Thymus (tissue), 11 donors: ENCODE data around the gene SLAMF7. TPM values are rescaled to one million over a fixed set of nuclear protein-coding genes. Genes with fewer than 3 reads are reported as not detected.

Source experiments
- DNase-seq, 9 donors: peaks; one replicate each; pipeline ENCODE4 v3.0.0-alpha.2; 2013; ENCODE audit warnings: low spot score in 9 of 9, low read depth in 6 of 9, missing footprints in 1 of 9
- H3K27ac ChIP-seq, 2 donors: one replicate each; pipeline ENCODE4 v1.5.1; 2013; ENCODE audit warnings: control low read depth in 1 of 2, low read depth in 1 of 2, low read length in 1 of 2, mild to moderate bottlenecking in 1 of 2, moderate library complexity in 1 of 2
- H3K27me3 ChIP-seq, 2 donors: one replicate each; pipeline ENCODE4 v1.5.1; 2013; ENCODE audit warnings: low read length in 1 of 2; ENCODE audit not compliant: control insufficient read depth in 2 of 2, insufficient read depth in 1 of 2
- H3K36me3 ChIP-seq, 2 donors: one replicate each; pipeline ENCODE4 v1.5.1; 2013; ENCODE audit warnings: low read length in 1 of 2, mild to moderate bottlenecking in 1 of 2, moderate library complexity in 1 of 2; ENCODE audit not compliant: control insufficient read depth in 2 of 2, insufficient read depth in 2 of 2
- H3K4me1 ChIP-seq, 2 donors: one replicate each; pipeline ENCODE4 v1.5.1; 2013; ENCODE audit warnings: low read length in 2 of 2; ENCODE audit not compliant: control insufficient read depth in 2 of 2, insufficient read depth in 2 of 2
- H3K4me3 ChIP-seq, 2 donors: one replicate each; pipeline ENCODE4 v1.5.1; 2013; ENCODE audit warnings: low read length in 2 of 2, control low read depth in 1 of 2, mild to moderate bottlenecking in 1 of 2
- H3K9me3 ChIP-seq, 2 donors: one replicate each; pipeline ENCODE4 v1.5.1; 2013; ENCODE audit warnings: low read length in 1 of 2, mild to moderate bottlenecking in 1 of 2; ENCODE audit not compliant: control insufficient read depth in 2 of 2, insufficient read depth in 1 of 2
- WGBS: extraction: QIAGEN DNeasy Blood & Tissue Kit; methylation state at CpG from one replicate; pipeline ENCODE4 v1.1.7; 2013; 5-methylcytosine and 5-hydroxymethylcytosine counted together
- polyA plus RNA-seq: library from polyadenylated mRNA; stranded (reverse); fragments of 200-250 nt; gene quantifications from one replicate; pipeline ENCODE4 v1.2.3, GENCODE V29; 2013
- total RNA-seq: library from RNA; stranded (reverse); fragments of 120-200 nt; gene quantifications from one replicate; pipeline ENCODE4 v1.2.4, GENCODE V29; 2013
- donor health status: healthy.

The SLAMF7 gene
- total and polyA plus RNA-seq, 2 donors, result 6.4 to 17.6 TPM

DNA sequence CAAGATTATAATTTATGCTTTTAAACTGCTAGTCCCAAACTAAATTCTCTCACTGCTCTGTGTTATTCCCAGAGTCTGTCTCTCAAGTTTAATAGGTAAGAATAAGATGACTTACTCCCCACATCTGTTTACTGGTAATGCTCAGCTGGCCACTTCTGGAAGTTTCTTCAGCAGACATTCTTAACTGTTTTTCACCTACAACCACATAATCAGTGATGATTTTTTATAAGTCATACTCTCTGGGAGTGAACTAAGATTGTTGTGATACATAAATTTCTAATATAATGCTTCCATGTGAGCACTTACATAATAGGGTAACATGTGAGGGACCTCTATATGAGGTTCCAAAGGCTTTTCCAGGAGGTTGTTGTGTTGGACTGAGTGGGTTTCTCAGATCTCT is 8.7 kb downstream of the SLAMF7 start:
- no peaks in the 10 kb centered on the region for H3K9me3 ChIP-seq
- no peak for DNase-seq
- peaks cover 31 to 45% of the 10 kb centered on the region in 2 donors for H3K4me1 ChIP-seq
- no peak overlapping the region for H3K27ac ChIP-seq
- H3K27me3 ChIP-seq, result no peaks in the 10 kb centered on the region
- H3K36me3 ChIP-seq, result no peaks in the 10 kb centered on the region
- H3K4me3 ChIP-seq, result no peak overlapping the region

DNA sequence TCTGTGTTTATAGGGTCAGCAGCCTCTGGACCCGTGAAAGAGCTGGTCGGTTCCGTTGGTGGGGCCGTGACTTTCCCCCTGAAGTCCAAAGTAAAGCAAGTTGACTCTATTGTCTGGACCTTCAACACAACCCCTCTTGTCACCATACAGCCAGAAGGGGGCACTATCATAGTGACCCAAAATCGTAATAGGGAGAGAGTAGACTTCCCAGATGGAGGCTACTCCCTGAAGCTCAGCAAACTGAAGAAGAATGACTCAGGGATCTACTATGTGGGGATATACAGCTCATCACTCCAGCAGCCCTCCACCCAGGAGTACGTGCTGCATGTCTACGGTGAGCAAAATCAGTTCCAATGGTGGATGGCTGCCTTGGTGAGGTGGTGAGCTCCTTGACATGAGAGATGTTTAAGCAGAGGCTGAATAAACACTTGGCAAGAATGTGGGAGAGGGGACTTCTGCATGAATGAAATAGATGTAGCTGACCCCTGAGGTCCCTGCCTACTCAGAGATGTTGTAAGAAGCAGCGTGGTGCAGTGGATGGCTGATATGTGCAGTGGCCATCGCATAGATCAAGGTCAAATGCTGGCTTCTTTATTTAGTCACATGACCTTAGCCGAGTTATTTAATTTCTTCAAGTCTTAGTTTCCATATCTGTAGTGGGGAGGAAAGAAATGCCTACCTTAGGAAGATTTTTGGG is 9.3 kb downstream of the SLAMF7 start:
- Histone ChIP-seq H3K4me1 (peaks cover 27 to 40% of the 10 kb centered on the region in 2 donors), H3K4me3 (no peak overlapping the region), H3K36me3 (no peaks in the 10 kb centered on the region), H3K9me3 (no peaks in the 10 kb centered on the region), H3K27ac (no peak overlapping the region), H3K27me3 (no peaks in the 10 kb centered on the region)
- DNase-seq, result no peak
- WGBS, result 97% methylated on average over 10 of the region's 10 CpGs

DNA sequence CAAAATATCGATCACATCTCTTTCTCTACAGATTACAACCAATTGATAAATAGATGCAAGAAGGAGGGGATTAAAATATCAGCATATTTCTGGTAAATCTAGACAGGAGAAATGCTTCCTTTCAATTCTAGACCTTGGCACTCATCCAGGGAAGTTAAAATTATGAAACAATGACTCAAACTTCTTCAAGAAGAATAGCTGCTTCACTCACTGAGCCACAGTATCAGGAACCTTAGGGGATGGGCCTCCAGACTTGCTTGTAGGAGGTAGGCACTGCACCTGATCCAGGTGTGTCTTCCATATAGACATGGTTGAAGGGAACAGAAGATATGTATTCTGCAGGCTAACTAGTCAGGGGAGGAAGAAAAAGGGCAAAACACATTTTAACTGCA is 9.8 kb downstream of the SLAMF7 start:
- 97% methylated on average over 1 of the region's 1 CpG for WGBS
- Histone ChIP-seq H3K9me3 (no peaks in the 10 kb centered on the region), H3K27me3 (no peaks in the 10 kb centered on the region), H3K36me3 (no peaks in the 10 kb centered on the region), H3K4me1 (peaks cover 22 to 34% of the 10 kb centered on the region in 2 donors), H3K27ac (no peak overlapping the region), H3K4me3 (no peak overlapping the region)
- DNase-seq, result no peak

DNA sequence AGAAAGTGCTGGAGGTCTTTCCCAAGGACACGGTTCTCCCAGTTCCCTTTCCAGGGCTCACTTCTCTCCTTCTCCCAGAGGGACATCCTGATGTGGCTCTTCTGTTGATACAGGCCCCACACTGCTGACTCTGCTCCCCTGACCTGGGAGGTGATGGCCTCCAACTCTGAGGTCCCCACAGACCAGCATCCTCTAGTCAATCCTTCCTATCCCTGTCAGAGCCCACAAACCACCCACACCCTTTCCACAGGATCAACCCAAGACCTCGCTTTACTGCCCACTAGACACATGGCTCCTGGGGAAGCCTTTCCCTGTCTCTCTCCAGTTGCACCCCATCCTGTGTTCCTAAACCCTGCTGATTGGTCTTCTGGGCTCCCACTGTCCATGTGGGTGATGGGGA is 11.6 kb downstream of the SLAMF7 start:
- DNase-seq, result no peak
- Histone ChIP-seq H3K9me3 (no peaks in the 10 kb centered on the region), H3K27me3 (no peaks in the 10 kb centered on the region), H3K4me3 (no peak overlapping the region), H3K27ac (no peak overlapping the region), H3K36me3 (no peaks in the 10 kb centered on the region), H3K4me1 (peaks cover 18 to 25% of the 10 kb centered on the region in 2 donors)
- 97% methylated on average over 2 of the region's 2 CpGs for WGBS

DNA sequence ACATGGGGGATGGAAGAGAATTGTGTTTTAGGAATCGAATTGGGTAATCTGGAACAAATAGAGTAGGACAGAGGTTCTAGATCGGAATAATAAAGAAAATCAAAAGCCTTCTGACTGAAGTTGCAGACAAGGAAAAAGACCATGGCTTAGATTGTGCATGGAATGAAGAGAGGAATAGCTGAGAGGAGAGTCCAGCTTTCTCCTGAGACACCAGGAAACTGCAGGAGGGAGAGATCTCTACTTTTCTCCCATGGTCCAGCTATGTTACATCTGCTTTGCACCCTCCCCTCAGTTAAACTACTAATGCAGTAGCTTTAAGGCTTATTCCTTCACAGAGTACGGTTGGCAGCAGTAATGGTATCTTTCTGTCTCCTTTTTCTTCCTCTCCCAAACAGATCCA is 13.4 kb downstream of the SLAMF7 start:
- Histone ChIP-seq H3K27ac (no peak overlapping the region), H3K27me3 (no peaks in the 10 kb centered on the region), H3K36me3 (no peaks in the 10 kb centered on the region), H3K4me3 (no peak overlapping the region), H3K9me3 (no peaks in the 10 kb centered on the region), H3K4me1 (peaks cover 18 to 28% of the 10 kb centered on the region in 2 donors)
- WGBS, result 92% methylated on average over 3 of the region's 3 CpGs
- no peak for DNase-seq

DNA sequence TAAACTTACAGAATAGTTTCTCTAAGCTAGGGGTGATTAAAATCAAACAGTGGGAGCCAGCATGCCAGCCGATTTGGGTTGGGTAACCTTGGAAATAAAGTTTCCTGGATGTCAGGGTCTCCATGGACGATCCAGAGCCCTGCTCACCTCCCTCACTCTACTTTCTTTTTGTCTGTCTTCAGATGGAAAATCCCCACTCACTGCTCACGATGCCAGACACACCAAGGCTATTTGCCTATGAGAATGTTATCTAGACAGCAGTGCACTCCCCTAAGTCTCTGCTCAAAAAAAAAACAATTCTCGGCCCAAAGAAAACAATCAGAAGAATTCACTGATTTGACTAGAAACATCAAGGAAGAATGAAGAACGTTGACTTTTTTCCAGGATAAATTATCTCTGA is 13.9 kb downstream of the SLAMF7 start:
- Histone ChIP-seq H3K9me3 (no peaks in the 10 kb centered on the region), H3K27me3 (no peaks in the 10 kb centered on the region), H3K4me1 (peaks cover 18 to 28% of the 10 kb centered on the region in 2 donors), H3K36me3 (no peaks in the 10 kb centered on the region), H3K4me3 (no peak overlapping the region), H3K27ac (no peak overlapping the region)
- 89% methylated on average over 5 of the region's 5 CpGs for WGBS
- no peak for DNase-seq

DNA sequence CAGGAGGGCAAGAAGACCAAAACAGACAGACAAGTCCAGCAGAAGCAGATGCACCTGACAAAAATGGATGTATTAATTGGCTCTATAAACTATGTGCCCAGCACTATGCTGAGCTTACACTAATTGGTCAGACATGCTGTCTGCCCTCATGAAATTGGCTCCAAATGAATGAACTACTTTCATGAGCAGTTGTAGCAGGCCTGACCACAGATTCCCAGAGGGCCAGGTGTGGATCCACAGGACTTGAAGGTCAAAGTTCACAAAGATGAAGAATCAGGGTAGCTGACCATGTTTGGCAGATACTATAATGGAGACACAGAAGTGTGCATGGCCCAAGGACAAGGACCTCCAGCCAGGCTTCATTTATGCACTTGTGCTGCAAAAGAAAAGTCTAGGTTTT is 14.5 kb downstream of the SLAMF7 start:
- no peaks in the 10 kb centered on the region for H3K27me3 ChIP-seq
- no peaks in the 10 kb centered on the region for H3K9me3 ChIP-seq
- H3K4me1 ChIP-seq, result peaks cover 18 to 28% of the 10 kb centered on the region in 2 donors
- DNase-seq, result no peak
- H3K36me3 ChIP-seq, result no peaks in the 10 kb centered on the region
- no peak overlapping the region for H3K4me3 ChIP-seq
- no peak overlapping the region for H3K27ac ChIP-seq

DNA sequence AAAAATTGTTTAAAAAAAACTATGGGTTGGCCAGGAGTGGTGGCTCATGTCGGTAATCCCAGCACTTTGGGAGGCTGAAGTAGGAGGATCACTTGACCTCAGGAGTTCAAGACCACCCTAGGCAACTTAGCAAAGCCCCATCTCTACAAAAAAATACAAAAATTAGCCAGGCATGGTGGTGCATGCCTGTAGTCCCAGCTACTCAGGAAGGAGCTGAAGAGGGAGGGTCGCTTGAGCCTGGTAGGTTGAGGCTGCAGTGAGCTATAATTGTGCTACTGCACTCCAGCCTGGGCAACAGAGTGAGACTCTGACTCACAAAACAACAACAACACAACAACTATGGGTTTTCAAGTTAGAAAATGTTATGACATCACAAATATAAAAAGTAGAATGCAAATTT is 16.4 kb downstream of the SLAMF7 start:
- H3K27me3 ChIP-seq, result no peaks in the 10 kb centered on the region
- WGBS, result 97% methylated on average over 2 of the region's 2 CpGs
- no peak for DNase-seq
- H3K27ac ChIP-seq, result no peak overlapping the region
- peaks cover 16 to 20% of the 10 kb centered on the region in 2 donors for H3K4me1 ChIP-seq
- H3K36me3 ChIP-seq, result no peaks in the 10 kb centered on the region
- H3K9me3 ChIP-seq, result no peaks in the 10 kb centered on the region
- H3K4me3 ChIP-seq, result no peak overlapping the region

GRCh38 chr1:160755911-160756848 is 17.1 kb downstream of the SLAMF7 start:
- peaks cover 8 to 13% of the 10 kb centered on the region in 2 donors for H3K4me1 ChIP-seq
- DNase-seq, result no peak
- no peak overlapping the region for H3K4me3 ChIP-seq
- 91% methylated on average over 5 of the region's 5 CpGs for WGBS
- no peaks in the 10 kb centered on the region for H3K9me3 ChIP-seq
- no peak overlapping the region for H3K27ac ChIP-seq
- no peaks in the 10 kb centered on the region for H3K36me3 ChIP-seq
- H3K27me3 ChIP-seq, result no peaks in the 10 kb centered on the region
